ENCODE measurements around the gene GDF2.

GDF2 gene

DNA sequence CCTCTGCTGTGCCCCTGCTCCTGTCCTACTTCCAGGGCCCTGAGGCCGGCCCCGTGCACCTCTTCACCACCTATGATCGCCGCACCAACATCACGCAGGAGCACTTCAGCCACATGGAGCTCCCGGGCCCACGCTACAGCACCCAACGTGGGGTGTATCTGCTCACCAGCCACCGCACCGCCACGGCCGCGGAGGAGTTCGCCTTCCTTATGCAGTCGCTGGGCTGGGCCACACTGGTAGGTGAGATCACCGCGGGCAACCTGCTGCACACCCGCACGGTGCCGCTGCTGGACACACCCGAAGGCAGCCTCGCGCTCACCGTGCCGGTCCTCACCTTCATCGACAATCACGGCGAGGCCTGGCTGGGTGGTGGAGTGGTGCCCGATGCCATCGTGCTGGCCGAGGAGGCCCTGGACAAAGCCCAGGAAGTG, 27.7 kb downstream of the GDF2 start:
- TF ChIP-seq, protein P1, sequence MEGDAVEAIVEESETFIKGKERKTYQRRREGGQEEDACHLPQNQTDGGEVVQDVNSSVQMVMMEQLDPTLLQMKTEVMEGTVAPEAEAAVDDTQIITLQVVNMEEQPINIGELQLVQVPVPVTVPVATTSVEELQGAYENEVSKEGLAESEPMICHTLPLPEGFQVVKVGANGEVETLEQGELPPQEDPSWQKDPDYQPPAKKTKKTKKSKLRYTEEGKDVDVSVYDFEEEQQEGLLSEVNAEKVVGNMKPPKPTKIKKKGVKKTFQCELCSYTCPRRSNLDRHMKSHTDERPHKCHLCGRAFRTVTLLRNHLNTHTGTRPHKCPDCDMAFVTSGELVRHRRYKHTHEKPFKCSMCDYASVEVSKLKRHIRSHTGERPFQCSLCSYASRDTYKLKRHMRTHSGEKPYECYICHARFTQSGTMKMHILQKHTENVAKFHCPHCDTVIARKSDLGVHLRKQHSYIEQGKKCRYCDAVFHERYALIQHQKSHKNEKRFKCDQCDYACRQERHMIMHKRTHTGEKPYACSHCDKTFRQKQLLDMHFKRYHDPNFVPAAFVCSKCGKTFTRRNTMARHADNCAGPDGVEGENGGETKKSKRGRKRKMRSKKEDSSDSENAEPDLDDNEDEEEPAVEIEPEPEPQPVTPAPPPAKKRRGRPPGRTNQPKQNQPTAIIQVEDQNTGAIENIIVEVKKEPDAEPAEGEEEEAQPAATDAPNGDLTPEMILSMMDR (IDR thresholded peaks at IDR 0.05; ENCODE audit: control extremely low read depth, extremely low read depth, low read depth, missing control alignments), result no peak
- ChIA-PET POLR2A (no interaction called here), CTCF (interaction anchor here (0.7 to 1.2 kb wide), 2 partner anchors 9 to 12 kb away, joined by 3 to 4 read pairs; no protein-coding TSS in a partner anchor)
- DNase-seq (ENCODE audit: extremely low spot score), result no peak

DNA sequence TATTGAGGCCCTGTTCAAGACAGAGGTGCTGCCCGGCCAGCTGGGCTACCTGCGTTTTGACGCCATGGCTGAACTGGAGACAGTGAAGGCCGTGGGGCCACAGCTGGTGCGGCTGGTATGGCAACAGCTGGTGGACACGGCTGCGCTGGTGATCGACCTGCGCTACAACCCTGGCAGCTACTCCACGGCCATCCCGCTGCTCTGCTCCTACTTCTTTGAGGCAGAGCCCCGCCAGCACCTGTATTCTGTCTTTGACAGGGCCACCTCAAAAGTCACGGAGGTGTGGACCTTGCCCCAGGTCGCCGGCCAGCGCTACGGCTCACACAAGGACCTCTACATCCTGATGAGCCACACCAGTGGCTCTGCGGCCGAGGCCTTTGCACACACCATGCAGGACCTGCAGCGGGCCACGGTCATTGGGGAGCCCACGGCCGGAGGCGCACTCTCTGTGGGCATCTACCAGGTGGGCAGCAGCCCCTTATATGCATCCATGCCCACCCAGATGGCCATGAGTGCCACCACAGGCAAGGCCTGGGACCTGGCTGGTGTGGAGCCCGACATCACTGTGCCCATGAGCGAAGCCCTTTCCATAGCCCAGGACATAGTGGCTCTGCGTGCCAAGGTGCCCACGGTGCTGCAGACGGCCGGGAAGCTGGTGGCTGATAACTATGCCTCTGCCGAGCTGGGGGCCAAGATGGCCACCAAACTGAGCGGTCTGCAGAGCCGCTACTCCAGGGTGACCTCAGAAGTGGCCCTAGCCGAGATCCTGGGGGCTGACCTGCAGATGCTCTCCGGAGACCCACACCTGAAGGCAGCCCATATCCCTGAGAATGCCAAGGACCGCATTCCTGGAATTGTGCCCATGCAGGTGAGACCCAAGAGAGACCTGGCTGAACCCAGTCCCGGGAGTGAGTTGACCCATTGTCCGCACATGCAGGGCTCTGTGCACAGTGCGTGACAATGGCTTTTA, 28.7 kb downstream of the GDF2 start:
- TF ChIP-seq, protein P1 (IDR thresholded peaks at IDR 0.05; ENCODE audit: control extremely low read depth, extremely low read depth, low read depth, missing control alignments), result no peak
- CTCF ChIA-PET, result interaction anchor here (0.7 to 1.7 kb wide), 3 partner anchors 10 to 11 kb away, joined by 3 to 6 read pairs (median 4); no protein-coding TSS in a partner anchor
- POLR2A ChIA-PET, result no interaction called here
- DNase-seq (ENCODE audit: extremely low spot score), result no peak

DNA sequence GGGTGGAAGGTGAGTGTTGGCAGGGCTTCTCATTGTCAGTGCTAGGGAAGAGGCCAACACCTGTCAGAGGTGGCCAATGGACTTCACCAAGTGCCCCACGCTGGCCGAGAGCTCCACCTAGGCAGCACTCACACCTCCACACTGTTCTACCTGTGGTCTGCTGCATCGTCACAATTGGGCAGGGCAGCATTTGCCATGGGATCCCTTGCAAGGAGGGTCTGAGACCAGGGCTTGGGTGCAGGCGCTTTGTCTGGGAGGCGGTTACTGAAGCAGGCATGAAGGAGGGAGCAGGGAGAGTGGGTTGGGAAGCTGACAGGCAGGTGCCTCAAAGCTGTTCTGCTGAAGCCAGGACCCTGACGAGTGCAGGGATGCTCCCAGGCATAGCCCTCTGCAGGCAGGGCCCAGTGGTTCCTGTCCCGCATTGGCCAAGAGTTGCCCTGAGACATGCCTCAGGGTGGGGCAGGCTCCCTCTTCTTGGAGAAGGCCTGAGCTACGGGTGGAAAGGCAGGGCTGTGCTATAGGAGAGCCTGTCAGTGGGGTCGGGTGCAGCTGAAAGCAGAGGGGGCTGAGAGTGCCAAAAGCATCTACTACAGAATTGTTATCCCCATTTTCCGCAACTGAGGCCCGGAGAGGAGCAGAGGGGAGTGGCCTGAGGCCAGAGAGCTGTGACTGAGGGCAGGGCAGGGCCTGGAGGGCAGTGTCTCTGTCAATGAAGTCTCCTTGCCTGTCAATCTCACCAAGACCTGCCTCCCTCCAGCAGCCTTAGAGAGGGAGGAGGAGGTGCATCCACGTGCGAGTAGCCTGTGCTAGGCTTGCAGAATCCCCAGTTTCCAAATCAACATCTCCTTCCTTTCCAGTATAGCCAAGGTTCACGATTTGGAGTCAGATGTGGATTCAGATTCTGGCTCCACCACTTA, 29.9 kb downstream of the GDF2 start:
- no peak for DNase-seq (ENCODE audit: extremely low spot score)
- CTCF ChIA-PET, result interaction anchor here (1.7 to 2.2 kb wide), 3 partner anchors 10 to 13 kb away, joined by 6 to 8 read pairs (median 7); no protein-coding TSS in a partner anchor
- POLR2A ChIA-PET, result no interaction called here
- TF ChIP-seq, protein P1 (IDR thresholded peaks at IDR 0.05; ENCODE audit: control extremely low read depth, extremely low read depth, low read depth, missing control alignments), result no peak

DNA sequence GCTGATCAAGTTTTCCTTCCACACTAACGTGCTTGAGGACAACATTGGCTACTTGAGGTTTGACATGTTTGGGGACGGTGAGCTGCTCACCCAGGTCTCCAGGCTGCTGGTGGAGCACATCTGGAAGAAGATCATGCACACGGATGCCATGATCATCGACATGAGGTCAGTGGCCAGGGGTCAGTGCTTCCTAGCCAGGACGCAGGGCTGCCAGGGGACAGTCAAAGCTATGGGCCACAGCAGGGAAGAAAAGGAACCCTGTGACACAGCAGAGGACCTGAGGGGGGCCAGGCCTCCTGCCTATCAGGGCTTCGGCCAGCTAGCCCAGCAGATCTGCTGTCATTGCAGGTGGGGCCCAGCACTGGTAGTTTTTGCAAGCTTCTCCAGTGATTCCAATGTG, 31.1 kb downstream of the GDF2 start:
- ChIA-PET POLR2A (no interaction called here), CTCF (interaction anchor here (2.2 to 2.5 kb wide), 3 partner anchors 9 to 13 kb away, joined by 7 to 9 read pairs (median 8); no protein-coding TSS in a partner anchor)
- DNase-seq (ENCODE audit: extremely low spot score), result no peak
- TF ChIP-seq, protein P1 (IDR thresholded peaks at IDR 0.05; ENCODE audit: control extremely low read depth, extremely low read depth, low read depth, missing control alignments), result no peak

DNA sequence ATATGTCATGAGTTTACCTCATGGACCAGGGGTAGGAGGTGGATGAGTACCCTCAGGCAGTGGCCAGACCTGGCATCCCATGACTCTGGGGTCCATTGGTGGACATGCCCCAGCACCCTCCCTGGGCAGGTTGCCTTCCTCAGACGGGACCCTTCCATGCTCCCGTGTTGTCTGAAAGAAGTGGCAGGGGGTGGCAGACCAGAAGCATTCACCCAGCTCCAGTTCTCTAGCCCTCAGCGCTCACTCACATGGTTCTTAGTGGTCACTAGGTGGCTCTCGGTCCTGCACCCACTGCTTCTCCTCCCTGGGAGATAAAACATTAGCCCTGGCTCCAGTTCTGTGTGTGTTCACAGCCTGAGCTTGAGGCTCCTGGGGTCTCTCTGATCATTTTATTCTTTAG, 31.9 kb downstream of the GDF2 start:
- ChIA-PET CTCF (interaction anchor here (2.2 to 2.5 kb wide), 2 partner anchors 11 to 13 kb away, joined by 7 to 9 read pairs; no protein-coding TSS in a partner anchor), POLR2A (no interaction called here)
- DNase-seq (ENCODE audit: extremely low spot score), result no peak
- TF ChIP-seq, protein P1 (IDR thresholded peaks at IDR 0.05; ENCODE audit: control extremely low read depth, extremely low read depth, low read depth, missing control alignments), result no peak

DNA sequence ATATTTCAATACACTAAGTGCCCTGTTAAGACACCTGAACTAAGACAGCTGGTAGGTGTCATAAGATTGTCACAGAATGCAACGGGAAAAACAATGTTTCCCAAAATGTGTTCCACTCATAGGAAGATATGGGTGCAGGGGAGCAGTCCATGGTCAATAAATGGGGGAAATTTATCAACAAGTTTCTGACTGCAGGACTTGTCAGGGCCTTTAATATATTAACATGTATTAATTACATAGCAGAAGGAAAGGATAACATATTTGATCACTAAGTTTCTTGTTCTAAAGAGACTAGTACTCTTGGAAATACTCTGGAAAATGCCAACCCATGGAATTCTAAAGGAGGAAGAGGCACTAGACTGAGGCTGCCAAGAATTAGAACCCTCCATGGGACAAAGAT, 32.6 kb downstream of the GDF2 start:
- CTCF ChIA-PET, result interaction anchor here (2.5 kb wide), 1 partner anchor 14 kb away, joined by 9 read pairs; no protein-coding TSS in a partner anchor
- no peak for DNase-seq (ENCODE audit: extremely low spot score)
- POLR2A ChIA-PET, result no interaction called here
- TF ChIP-seq, protein P1 (IDR thresholded peaks at IDR 0.05; ENCODE audit: control extremely low read depth, extremely low read depth, low read depth, missing control alignments), result no peak
